Glomerular endothelial cell (primary cell): ENCODE results near the gene CLEC2B. TPM values are rescaled to one million over a fixed set of nuclear protein-coding genes. Genes with fewer than 3 reads are reported as not detected.
A peak's percentile ranks its signal among the peaks of the same experiment; 100 is the strongest.
"Not testable (repeated sequence)": the region's sequence is repeated elsewhere in the genome, so short reads cannot be mapped to it uniquely, and the experiment has no call there.

Experiments used
- DNase-seq: peaks from one replicate; pipeline ENCODE4 v3.0.0-alpha.2; 2011; ENCODE audit warnings: low read depth, low spot score; ENCODE audit errors: extremely low read depth
- total RNA-seq: library from RNA; depleted of rRNA; stranded (reverse); fragments of >200 nt; gene quantifications from 2 replicates; pipeline ENCODE4 v1.2.3, GENCODE V29; 2015

CLEC2B gene
- 31.2 and 51.1 TPM in 2 replicates for total RNA-seq

GRCh38 chr12:9869307-9870161, at the start of gene CLEC2B:
Gene CLEC2B, minus strand, starts transcription at chr12:9869354.
- peak; percentile 82 for DNase-seq

- DNase-seq = no peak
These were observed 42.6 kb upstream of the CLEC2B start for GRCh38 chr12:9911708-9912107.

- no peak for DNase-seq
These were observed 41.7 kb upstream of the CLEC2B start for GRCh38 chr12:9910716-9911421.

GRCh38 chr12:9909724-9910123, 40.6 kb upstream of the CLEC2B start:
- no peak for DNase-seq

- no peak for DNase-seq
These were observed 39.2 kb upstream of the CLEC2B start for GRCh38 chr12:9908350-9908749.

- DNase-seq = no peak
These were observed 38.6 kb upstream of the CLEC2B start for GRCh38 chr12:9907769-9908168.

- no peak for DNase-seq
These were observed 37.7 kb upstream of the CLEC2B start for GRCh38 chr12:9906873-9907272.

GRCh38 chr12:9902539-9903228, 33.5 kb upstream of the CLEC2B start:
- no peak for DNase-seq

GRCh38 chr12:9900930-9901329, 31.8 kb upstream of the CLEC2B start:
- DNase-seq = no peak

- DNase-seq = no peak
These were observed 30.1 kb upstream of the CLEC2B start for GRCh38 chr12:9899209-9899608.

- DNase-seq = no peak
These were observed 28.4 kb upstream of the CLEC2B start for GRCh38 chr12:9897535-9897934.

GRCh38 chr12:9895215-9895971, 26.2 kb upstream of the CLEC2B start:
- no peak for DNase-seq

- DNase-seq = no peak
These were observed 19.6 kb upstream of the CLEC2B start for GRCh38 chr12:9888665-9889273.

GRCh38 chr12:9883175-9883574, 14.0 kb upstream of the CLEC2B start:
- DNase-seq = no peak

- no peak for DNase-seq
These were observed 12.8 kb upstream of the CLEC2B start for GRCh38 chr12:9881988-9882387.

GRCh38 chr12:9881246-9881645, 12.1 kb upstream of the CLEC2B start, which contains the start of gene KLRF2:
Gene KLRF2, plus strand, starts transcription at chr12:9881489. Its CDS starts 107 bp downstream, at chr12:9881596.
- no peak for DNase-seq

- no peak for DNase-seq
These were observed 11.5 kb upstream of the CLEC2B start for GRCh38 chr12:9880532-9881078.

GRCh38 chr12:9876120-9876519, 7.0 kb upstream of the CLEC2B start:
- not testable (repeated sequence) for DNase-seq

- DNase-seq = no peak
These were observed 3.6 kb upstream of the CLEC2B start for GRCh38 chr12:9872742-9873141.

GRCh38 chr12:9872162-9872561, 3.0 kb upstream of the CLEC2B start:
- no peak for DNase-seq
